Stimulated activated CD4-positive, alpha-beta T cell treated with anti-CD3 and anti-CD28 coated beads, Interleukin-12 subunit alpha, Interleukin-12 subunit beta, amount 100 ng/mL, for 48 hours (primary cell): ENCODE measurements around the gene TES.
"Not testable (repeated sequence)": the region's sequence is repeated elsewhere in the genome, so short reads cannot be mapped to it uniquely, and the experiment has no call there.

Source experiments
- DNase-seq, 3 donors: peaks; one replicate each; pipeline ENCODE4 v3.0.0-alpha.2; 2020; ENCODE audit warnings: low read depth in 2 of 3, low spot score in 1 of 3

Gene TES

GRCh38 chr7:116241291-116241690 is 31.0 kb downstream of the TES start:
- no peak for DNase-seq

- DNase-seq = no peak
Measured at GRCh38 chr7:116242178-116242577, 31.8 kb downstream of the TES start.

GRCh38 chr7:116242759-116243158 is 32.4 kb downstream of the TES start:
- no peak for DNase-seq

GRCh38 chr7:116244803-116245202 is 34.5 kb downstream of the TES start:
- not testable (repeated sequence) for DNase-seq

GRCh38 chr7:116246357-116246756 is 36.0 kb downstream of the TES start:
- no peak for DNase-seq

GRCh38 chr7:116249969-116250553 is 39.7 kb downstream of the TES start:
- no peak for DNase-seq

GRCh38 chr7:116251675-116252074 is 41.3 kb downstream of the TES start:
- no peak for DNase-seq

- DNase-seq = no peak
Measured at GRCh38 chr7:116252249-116252648, 41.9 kb downstream of the TES start.

GRCh38 chr7:116257156-116257555 is 46.8 kb downstream of the TES start:
- no peak for DNase-seq

- DNase-seq = peak in 1 of 3 donors; percentile 41
Measured at GRCh38 chr7:116258734-116259133, 48.4 kb downstream of the TES start.

GRCh38 chr7:116259156-116259870 is 49.0 kb downstream of the TES start:
- DNase-seq = no peak

GRCh38 chr7:116259871-116260440 is 49.6 kb downstream of the TES start:
- DNase-seq = no peak

GRCh38 chr7:116261904-116262303 is 51.6 kb downstream of the TES start:
- DNase-seq = no peak

GRCh38 chr7:116265881-116266280 is 55.5 kb downstream of the TES start:
- DNase-seq = no peak

GRCh38 chr7:116269466-116269865 is 59.1 kb downstream of the TES start:
- no peak for DNase-seq

- DNase-seq = no peak
Measured at GRCh38 chr7:116271161-116271913, 61.0 kb downstream of the TES start.

- no peak for DNase-seq
Measured at GRCh38 chr7:116271963-116272886, 61.9 kb downstream of the TES start.

- DNase-seq = no peak
Measured at GRCh38 chr7:116273283-116273917, 63.1 kb downstream of the TES start.

GRCh38 chr7:116273918-116274301 is 63.6 kb downstream of the TES start:
- DNase-seq = no peak

GRCh38 chr7:116277070-116277469 is 66.7 kb downstream of the TES start:
- DNase-seq = no peak
